A172 (cell line): Measurements from ENCODE around the gene CCDC136. TPM values are rescaled to one million over a fixed set of nuclear protein-coding genes. Genes with fewer than 3 reads are reported as not detected.

Experiments
- DNase-seq: peaks from one replicate; pipeline ENCODE4 v3.0.0-alpha.2; 2015; ENCODE audit warnings: low spot score
- total RNA-seq: library from RNA; depleted of rRNA; stranded (reverse); fragments of >200 nt; shearing (Covaris generic); gene quantifications from 2 replicates; pipeline ENCODE4 v1.2.3, GENCODE V29; 2014

CCDC136 gene
- total RNA-seq, 1 experiment from 2014 or later, result 7.0 TPM

GRCh38 chr7:128844777-128845311, 53.1 kb downstream of the CCDC136 start:
- DNase-seq, result no peak

GRCh38 chr7:128845475-128845874, 53.7 kb downstream of the CCDC136 start:
- DNase-seq, result no peak

GRCh38 chr7:128845987-128846386, 54.2 kb downstream of the CCDC136 start:
- no peak for DNase-seq

- DNase-seq, result no peak
These were observed 55.1 kb downstream of the CCDC136 start for GRCh38 chr7:128846781-128847444.

- no peak for DNase-seq
These were observed 56.0 kb downstream of the CCDC136 start for GRCh38 chr7:128847721-128848211.

GRCh38 chr7:128848289-128849155, 56.8 kb downstream of the CCDC136 start:
- DNase-seq, result no peak

GRCh38 chr7:128849156-128849515, 57.4 kb downstream of the CCDC136 start:
- no peak for DNase-seq

- DNase-seq, result no peak
These were observed 58.2 kb downstream of the CCDC136 start for GRCh38 chr7:128849804-128850490.

- no peak for DNase-seq
These were observed 60.9 kb downstream of the CCDC136 start for GRCh38 chr7:128852537-128853254.

- no peak for DNase-seq
These were observed 62.0 kb downstream of the CCDC136 start for GRCh38 chr7:128853799-128854198.

GRCh38 chr7:128854396-128854795, 62.6 kb downstream of the CCDC136 start:
- DNase-seq, result no peak

- DNase-seq, result no peak
These were observed 63.8 kb downstream of the CCDC136 start for GRCh38 chr7:128855559-128855958.

GRCh38 chr7:128856001-128856718, 64.4 kb downstream of the CCDC136 start:
- no peak for DNase-seq

GRCh38 chr7:128858380-128859231, 66.8 kb downstream of the CCDC136 start:
- no peak for DNase-seq

- no peak for DNase-seq
These were observed 67.7 kb downstream of the CCDC136 start for GRCh38 chr7:128859232-128860157.

GRCh38 chr7:128860158-128861073, 68.6 kb downstream of the CCDC136 start:
- no peak for DNase-seq

- DNase-seq, result no peak
These were observed 70.3 kb downstream of the CCDC136 start for GRCh38 chr7:128861957-128862570.
